GM12892 (cell line): Measurements from ENCODE around the gene CCSER2.

Experiments used
- POLR2A ChIP-seq: IDR thresholded peaks from 2 replicates; pipeline ENCODE4 v1.6.1; 2011; ENCODE audit warnings: low read depth, low read length, control low read depth
- POLR2AphosphoS5 ChIP-seq: IDR thresholded peaks from 2 replicates; pipeline ENCODE4 v1.6.1; 2011; ENCODE audit warnings: low read depth, low read length, control low read depth
- TAF1 ChIP-seq: IDR thresholded peaks from 2 replicates; pipeline ENCODE4 v1.6.1; 2011; ENCODE audit warnings: low read depth, mild to moderate bottlenecking, control low read depth, low read length, borderline replicate concordance

DNA sequence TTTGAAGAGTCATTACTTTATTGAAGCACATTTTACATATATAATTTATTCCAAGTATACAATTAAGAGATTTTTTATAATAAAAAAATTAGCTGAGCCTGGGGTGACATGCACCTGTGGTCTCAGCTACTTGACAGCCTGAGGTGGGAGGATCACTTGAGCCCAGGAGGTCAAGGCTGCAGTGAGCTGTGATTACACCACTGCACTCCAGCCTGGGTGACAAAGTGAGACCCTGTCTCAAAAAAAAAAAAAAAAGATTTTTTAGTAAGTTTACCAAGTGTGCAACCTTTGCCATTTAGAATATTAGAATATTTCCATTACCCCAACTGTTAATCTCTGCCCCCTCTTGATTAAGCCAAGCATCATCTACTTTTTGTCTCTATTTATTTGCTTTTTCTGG lies 196.0 kb downstream of the CCSER2 start:
- no peak for TF ChIP-seq POLR2A
- no peak for TF ChIP-seq TAF1
- TF ChIP-seq POLR2AphosphoS5, result no peak
